Measurements from ENCODE around the gene POLDIP2. TPM values are rescaled to one million over a fixed set of nuclear protein-coding genes. Genes with fewer than 3 reads are reported as not detected.
A peak's percentile ranks its signal among the peaks of the same experiment; 100 is the strongest.

Gene POLDIP2
- polyA plus RNA-seq, 1 of the 3 experiments (the other 2 are of a cell fraction), result 98.1 TPM

- CTCF ChIA-PET, result interaction anchor here (0.6 to 3.5 kb wide), 5 partner anchors 8 to 87 kb away, joined by 3 to 15 read pairs (median 3); no protein-coding TSS in a partner anchor
- H3K79me2 ChIP-seq (ENCODE audit: insufficient read depth), result peaks cover 20% of the 10 kb centered on the region
Observed at GRCh38 chr17:28317099-28317965, 40.0 kb downstream of the POLDIP2 start.

More at GRCh38 chr17:28317099-28317965, 40.0 kb downstream of the POLDIP2 start:
- Histone ChIP-seq H3K9me2 (no peaks in the 10 kb centered on the region), H2AFZ (ENCODE audit: low read depth) (peak overlapping the region; percentile 98; the same call in 1 of the 2 replicates), H3K27me3 (ENCODE audit: insufficient read depth) (no peaks in the 10 kb centered on the region), H3K27ac (ENCODE audit: low read depth in 2 of 2, low read length in 1 of 2) (no peak overlapping the region), H3K4me1 (ENCODE audit: control insufficient read depth in 1 of 2, insufficient read depth in 2 of 2, low read depth in 1 of 2, low read length in 1 of 2) (peaks cover 7 to 14% of the 10 kb centered on the region in 2 experiments; a peak in 1 of 4 replicates), H3K9ac (no peak overlapping the region), H3K4me2 (no peak overlapping the region), H4K20me1 (ENCODE audit: insufficient read depth) (no peaks in the 10 kb centered on the region), H3K4me3 (ENCODE audit: low read depth in 2 of 2, low read length in 1 of 2) (no peak overlapping the region; a peak in 1 of 4 replicates), H3F3A (replicated peaks; ENCODE audit: insufficient read depth) (no peaks in the 10 kb centered on the region), H3K36me3 (replicated peaks in 1 of 2; ENCODE audit: control insufficient read depth in 1 of 2, insufficient read depth in 2 of 2, low read length in 1 of 2) (no peaks in the 10 kb centered on the region), H3K9me3 (no peaks in the 10 kb centered on the region)
- POLR2A ChIA-PET, result interaction anchor here (1.4 to 3.5 kb wide), 2 partner anchors 8 to 18 kb away, joined by 3 to 11 read pairs; partner anchors contain the start of genes IFT20 and TNFAIP1
- 95% methylated on average over 21 of the region's 21 CpGs for WGBS (ENCODE audit: low lambda C conversion rate)
- no peak for TF ChIP-seq CTCF (IDR thresholded peaks at IDR 0.05)
- TF ChIP-seq IRF3 (IDR thresholded peaks at IDR 0.05; ENCODE audit: low read depth, low read length), result no peak
- TF ChIP-seq MAX (IDR thresholded peaks at IDR 0.05; ENCODE audit: low read depth), result no peak
- peak; percentile 27 for DNase-seq

Measured in SK-N-SH (cell line).